Activated gamma-delta T cell (primary cell): ENCODE data around the gene SMAD3.
"Not testable (repeated sequence)": the region's sequence is repeated elsewhere in the genome, so short reads cannot be mapped to it uniquely, and the experiment has no call there.

ENCODE experiments used
- DNase-seq: peaks from one replicate; lab custom pipeline; 2025; lab: John Stamatoyannopoulos, UW

Gene SMAD3

DNA sequence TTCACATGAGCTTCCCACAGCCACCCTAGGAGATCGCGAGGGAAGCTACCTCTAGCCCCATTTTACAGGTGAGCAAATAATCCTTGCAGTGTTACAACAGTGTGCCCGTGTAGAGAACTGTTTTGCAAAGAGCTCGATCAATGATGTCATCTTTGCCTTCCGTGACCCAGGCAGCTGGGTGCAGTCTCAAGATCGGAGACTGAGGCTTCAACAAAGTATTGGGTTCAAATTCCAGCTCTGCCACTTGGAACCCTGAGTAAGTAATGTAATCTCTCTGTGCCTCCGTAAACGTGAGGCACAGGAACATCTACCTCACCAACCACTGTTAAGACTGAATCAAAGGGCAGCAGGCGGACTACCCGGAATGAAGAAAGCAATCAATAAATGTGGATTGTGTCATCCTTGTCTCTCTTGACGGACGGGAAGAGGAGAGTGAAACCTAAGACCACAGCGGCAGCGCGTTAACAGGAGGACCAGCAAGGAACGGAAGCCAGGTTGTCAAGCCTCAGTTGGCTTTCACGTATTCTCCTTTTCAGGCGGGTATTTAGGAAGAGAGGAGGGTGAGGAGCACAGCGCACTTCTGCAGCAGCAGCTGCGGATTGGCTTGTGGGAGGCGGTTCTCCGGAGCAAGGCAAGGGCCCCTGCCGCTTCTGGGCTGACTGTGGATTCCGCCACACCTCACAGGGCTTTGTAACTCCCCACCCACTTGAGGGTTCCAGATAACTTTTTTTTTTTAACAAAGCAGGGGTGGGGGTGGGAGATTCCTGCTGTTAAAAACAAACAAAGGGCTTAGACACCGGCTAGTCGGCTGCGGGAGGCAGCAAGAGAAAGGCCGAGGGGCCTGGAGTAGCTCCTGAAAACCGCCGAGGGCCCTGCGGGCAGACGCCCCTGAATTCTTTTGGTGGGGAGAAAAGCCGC is 1.5 kb upstream of the SMAD3 start:
- DNase-seq, result no peak

DNA sequence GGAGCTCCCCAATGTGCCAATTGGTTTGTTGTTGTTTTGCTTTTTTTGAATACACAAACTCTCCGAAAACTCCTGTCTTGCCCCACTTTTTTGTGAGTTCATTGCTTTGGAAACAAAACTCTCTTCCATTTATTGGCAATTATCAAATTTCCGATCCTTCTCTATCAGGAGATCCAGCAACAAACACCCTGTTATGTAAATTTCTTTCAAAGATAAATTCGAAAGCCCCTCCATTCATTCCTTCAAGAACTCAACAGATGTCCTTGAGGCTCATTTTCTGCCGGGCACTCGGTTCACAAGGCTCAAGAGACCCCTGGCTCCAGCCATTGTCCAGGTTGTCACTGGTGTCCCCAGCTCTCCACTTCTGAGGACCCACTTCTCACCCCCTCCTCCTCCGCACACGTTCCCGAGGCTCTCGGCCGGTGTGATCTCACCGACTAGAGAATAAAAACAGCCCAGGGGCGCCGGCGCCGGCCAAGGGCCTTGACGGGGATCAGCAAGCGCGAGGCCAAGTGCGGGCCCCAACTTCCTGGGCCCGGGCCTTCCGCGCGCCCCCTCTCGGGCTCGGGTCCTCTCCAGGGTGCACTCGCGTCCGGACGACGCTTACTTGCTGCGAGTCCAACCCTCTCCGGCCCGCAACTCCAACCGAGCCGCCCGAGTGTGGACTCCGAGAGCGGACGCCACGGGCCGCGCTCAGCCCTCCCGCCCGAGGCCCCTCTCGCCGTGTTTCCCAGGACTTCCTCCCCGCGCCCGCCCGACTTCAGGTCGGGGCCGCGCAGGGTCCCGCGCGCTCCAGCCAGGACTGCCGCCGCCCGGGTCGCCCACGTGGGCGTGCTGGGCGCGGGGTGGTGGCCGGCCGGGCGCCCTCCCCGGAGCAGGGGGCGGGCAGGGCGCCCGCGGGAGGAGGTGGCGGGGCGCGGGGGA is 533 bp upstream of the SMAD3 start:
- DNase-seq, result no peak

DNA sequence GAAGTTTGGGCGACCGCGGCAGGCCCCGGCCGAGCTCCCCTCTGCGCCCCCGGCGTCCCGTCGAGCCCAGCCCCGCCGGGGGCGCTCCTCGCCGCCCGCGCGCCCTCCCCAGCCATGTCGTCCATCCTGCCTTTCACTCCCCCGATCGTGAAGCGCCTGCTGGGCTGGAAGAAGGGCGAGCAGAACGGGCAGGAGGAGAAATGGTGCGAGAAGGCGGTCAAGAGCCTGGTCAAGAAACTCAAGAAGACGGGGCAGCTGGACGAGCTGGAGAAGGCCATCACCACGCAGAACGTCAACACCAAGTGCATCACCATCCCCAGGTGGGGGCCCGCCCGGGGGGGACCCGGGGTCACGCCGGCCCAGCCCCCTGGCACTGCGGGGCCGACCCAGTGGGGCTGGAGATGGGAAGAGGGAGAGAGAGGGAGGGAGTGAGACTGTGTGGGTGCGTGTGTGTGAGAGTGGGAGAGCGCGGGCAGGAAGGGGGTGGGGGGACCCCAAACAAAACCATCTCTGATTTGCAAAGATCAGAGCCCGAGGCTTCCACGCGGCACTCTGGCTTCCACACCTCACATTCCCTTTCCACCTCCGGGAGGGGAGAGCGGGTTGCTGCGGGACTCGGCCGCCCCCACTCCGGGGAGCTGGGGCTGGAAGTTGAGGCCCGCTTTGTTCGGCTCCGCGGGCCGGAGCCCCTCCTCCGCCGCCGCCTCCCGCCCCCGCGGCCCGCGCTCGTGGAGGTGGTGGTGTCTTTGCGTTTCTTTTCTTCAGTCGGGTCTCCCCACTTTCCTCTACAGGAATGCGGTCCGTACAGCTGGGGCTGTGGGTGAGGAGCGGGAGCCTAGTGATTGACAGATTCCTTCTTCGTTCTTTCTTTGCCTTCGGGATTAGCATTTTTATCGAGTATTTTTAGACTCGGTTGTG is 898 bp downstream of the SMAD3 start:
- DNase-seq, result peak; percentile 19

DNA sequence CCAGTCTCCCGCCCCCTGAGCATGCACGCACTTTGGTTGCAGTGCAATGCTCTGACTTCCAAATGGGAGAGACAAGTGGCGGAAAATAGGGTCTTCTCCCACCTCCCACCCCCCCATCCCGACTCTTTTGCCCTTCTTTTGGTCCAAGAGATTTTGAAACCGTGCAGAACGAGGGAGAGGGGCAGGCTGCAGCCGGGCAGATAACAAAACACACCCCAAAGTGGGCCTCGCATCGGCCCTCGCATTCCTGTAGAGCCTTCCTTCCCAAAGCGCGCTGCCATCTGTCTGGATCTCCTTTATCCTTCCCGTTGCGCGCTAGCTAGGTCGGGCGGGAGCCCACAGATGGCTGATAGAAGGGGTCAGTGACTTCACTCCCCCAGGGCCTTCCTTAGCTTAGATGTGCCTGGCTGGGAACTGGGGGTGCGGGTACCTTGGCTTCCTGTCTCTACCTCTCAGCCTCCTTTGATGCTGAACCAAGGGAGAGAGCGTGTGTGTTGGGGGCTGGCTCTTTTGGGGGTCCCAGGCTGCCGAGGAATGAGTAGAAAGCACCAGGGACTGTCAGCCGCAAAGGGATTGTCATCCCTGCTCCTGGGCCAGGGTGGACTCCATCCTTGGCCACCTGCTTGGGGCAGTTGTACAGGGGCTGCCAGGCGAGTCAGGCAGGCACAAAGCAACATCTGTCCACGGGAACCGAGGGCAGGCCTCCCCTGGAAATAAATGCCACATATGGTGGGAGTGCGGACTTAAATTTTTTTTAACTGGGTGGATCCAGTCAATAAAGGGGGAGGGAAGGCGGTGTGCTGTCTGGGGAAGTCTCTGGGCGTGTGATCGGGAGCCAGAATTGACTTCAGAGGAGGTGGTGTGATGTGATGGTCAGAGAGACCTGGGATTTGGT is 1.8 kb downstream of the SMAD3 start:
- DNase-seq, result no peak

DNA sequence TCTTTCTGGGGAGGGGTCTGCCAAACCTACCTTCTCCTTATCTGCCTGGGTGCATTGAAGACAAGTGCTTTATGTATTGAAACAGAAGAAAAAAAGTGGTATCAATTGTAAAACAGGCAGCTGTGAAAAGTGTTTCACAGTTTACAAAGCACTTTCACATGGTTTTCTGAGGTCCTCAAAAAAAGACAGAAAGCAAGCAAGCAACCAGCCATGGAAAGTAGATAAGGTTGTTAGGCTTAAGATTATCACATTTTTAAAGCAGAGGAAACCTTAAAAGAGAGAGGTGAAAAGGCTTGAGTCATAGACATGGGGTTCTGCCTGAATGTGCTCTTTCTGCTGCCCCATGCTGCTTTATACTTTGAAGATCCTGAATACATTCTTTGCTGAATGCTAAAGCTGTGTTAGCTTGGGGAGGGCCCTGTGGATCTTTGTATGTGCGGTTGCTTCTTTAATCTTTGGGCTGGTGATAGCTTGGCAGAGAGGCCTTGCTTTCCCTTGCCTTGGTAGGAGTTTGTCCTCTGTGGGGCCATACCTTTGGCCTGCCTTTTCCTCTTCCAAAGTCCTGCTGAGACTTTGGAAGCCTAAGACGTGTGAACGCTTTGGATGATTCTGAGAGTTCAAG is 2.6 kb downstream of the SMAD3 start:
- DNase-seq, result no peak

DNA sequence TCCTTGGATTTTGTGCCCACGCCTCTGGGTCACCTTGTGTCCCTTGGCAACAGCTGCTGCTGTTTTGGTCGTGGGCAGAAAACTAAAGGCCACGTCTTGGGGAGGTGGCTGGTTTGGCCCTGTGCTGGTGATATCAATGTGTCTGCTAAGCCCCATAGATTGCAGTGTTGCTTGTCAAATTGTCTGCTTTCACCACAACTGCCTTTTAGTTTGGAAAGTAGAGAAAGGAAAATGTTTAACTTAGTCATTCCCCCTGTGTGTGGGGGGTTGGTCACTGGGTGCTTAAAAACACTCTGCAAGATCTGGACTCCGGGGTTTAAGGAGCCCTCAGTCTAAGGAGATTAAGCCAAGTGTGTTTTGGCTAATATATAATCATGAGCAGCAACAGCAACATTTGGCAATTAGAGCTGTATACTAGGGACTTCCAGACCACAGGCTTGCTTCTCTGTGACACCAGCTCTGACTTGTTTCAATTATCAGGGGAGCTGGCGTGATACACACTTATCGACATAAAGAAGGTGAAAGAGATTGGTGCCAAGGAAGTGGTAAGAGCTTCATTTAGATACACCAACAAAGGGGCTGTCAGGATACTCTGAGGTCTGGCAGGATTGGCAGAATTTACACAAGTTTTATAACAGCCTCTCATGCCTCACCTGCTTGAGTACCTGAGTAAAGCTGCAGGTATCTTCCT is 3.5 kb downstream of the SMAD3 start:
- DNase-seq, result no peak

DNA sequence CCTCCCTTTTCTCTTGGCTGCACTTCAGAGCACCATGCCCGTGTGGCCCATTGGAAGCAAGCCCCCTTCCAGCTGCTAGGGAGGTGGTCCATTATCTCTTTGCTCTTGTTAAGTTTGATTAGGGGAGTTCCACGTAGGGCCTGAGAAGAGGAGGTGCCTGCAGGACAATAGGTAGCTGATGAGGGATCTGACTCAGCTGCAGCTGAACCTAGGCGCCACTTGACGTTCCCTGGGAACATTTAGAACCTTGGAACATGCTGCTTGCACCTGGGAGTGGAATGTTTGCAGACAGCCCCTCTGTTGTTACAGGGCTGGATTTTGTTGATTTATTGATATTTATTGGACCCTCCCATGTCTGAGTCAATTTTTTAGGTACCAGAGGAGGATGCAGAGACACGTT is 4.7 kb downstream of the SMAD3 start:
- DNase-seq, result no peak

DNA sequence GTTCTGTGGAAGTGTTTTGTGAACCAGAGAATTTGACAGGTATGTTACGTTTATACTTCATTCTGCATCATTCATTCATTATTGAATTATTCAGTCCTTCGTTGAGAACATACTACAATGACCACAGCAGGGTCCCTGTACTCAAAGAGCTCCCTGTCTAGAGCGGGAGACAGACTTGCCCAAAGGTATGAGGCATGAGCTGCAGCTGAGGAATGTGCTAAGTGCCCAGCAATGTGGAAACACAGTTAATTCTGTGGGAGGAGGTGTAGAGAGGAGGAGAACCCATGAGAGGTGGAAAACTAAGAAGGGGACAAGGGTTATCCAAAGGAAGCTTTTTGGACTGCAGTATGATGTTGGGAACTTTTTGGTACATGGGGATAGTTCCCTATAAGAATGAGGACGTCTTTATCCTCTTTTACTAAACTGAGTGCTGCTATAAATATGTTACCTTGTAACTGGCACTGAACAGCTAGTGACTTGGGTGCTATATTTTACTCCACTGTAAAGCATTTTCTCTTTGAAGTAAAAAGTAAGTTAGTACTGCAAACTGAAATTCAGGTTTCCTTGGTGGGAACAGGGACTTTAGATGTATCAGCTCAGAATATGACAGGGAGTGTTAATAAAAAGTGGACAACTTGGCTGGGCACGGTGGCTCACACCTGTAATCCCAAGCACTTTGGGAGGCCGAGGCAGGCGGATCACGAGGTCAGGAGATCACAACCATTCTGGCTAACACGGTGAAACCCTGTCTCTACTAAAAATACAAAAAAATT is 5.7 kb downstream of the SMAD3 start:
- no peak for DNase-seq

DNA sequence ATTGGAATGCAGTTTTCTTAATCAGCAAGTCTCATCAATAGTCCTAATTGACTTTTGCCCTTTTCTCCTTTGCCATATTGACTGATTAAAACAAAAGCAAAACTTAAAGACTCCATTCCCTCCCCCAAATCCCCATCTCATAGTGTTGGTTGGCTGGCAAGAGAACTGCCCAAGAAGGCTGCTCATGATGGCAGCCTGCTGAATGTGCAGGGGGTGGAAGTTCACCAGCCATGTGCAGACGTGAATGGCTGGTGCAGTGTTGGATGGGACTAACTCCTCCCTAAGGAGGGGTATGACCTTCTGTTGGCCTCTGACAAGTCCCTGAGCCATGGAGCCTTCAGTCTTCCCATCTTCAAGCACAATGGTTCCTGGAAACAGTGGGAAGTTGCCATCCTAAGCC is 7.0 kb downstream of the SMAD3 start:
- DNase-seq, result no peak

DNA sequence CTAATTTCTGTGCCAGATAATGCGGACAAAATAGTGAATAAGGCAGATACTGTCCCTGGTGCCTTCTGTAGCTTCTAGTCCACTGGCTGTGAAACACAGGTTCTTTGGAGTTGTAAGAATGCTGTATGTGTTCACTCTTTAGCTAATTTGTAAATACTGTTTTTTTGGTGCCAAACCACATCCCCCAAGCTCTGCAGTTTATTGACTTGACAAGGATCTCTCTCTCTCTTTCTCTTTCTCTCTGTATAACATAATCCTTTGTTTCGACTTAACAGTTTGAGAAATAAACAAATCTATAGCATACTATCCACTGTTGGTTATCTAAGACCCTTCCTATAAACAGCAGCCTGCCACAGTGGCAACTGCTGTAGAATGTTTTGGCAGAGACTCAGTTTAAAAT is 7.6 kb downstream of the SMAD3 start:
- DNase-seq, result no peak

DNA sequence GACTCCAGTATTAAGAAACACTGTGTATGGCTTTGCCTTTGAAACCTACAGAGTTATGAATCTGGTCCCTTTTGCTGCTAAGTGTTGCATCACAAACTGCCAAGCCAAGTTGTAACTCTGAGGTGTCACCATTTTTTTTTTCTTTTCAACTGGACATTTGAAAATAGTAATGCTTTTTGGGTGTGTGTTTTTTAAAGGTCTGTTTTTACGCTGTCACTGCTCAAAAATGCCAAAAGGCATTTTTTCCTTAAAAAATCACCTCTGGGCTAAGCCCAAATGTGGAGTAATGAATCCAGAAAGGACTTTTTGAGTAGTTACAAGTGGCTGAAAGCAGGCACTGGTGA is 9.5 kb downstream of the SMAD3 start:
- no peak for DNase-seq

DNA sequence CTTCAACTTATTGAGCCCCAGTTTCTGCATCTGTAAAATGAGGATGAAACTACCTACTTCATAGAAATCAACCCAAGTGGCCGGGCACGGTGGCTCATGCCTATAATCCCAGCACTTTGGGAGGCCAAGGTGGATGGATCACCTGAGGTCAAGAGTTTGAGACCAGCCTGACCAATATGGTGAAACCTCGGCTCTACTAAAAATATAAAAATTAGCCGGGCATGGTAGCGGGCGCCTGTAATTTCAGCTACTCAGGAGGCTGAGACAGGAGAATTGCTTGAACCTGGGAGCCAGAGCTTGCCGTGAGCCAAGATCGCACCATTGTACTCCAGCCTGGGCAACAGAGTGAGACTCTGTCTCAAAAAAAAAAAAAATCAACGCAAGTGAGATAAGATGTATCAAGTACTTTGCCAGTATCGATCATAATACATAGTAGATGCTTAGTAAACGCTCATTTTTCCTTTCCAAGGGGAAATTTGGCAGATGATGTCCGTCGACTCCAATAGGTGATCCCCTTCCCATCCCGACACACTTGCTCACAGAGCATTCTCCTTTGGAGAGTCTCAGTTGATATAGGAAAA is 10.2 kb downstream of the SMAD3 start:
- not testable (repeated sequence) for DNase-seq

DNA sequence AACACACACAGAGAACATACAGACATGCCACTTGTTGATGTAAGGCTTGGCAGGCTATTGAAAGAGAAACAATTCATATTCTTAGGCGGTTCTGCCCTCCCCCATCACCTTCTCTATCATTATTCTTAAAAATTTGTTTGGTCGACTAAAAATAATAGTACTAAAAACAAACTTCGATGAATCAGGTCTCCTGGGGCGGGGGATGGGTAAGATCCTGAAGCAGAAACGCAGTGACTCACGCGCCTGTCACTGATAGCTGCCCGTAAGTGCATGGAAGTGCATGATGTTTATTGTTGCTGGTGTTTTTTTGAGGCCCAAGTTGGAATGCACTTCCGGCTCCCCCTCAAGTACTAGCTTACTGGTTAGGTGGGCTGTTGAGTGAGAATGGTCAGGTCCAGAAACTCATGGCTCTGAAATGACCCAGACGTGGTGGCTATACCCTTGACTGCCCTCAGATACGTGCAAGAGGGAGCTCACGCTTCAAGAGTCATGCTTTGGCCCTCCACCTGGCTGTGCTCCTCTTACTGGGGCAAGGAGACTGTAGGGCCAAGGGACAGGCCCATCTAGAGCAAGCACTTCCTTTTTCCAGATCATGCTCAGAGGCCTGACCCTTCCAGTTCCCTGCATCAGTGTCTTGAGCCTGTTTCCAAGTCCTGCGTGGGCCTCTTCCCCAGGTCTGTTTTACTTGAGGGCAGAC is 10.9 kb downstream of the SMAD3 start:
- DNase-seq, result no peak

DNA sequence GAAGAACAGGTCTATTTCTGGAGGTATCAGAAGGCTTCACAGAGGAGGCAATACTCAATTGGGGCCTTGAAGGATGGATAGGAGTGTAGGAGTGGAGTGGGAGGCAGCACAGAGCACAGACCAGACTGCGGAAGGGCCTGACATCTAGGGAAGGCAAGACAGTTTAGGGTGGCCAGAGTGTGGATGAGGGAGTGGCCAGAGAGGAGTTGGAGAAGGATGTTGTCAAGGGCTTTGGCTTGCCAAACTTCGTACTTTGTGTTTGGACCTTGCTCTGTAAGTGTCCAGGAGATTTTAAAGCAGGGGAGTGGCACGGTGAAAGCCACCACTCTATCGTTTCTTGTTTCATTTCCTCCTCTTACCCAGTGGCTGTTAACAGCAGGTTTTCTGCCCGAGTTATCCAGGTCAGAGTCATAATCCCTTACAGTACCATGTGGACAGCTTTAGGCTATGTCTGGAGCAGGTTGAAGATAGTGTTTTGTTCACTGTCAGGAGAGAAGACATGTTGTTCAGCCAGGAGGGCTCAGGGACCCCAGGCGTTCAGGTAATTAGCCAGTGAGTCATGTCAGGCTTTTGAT is 12.3 kb downstream of the SMAD3 start:
- no peak for DNase-seq

DNA sequence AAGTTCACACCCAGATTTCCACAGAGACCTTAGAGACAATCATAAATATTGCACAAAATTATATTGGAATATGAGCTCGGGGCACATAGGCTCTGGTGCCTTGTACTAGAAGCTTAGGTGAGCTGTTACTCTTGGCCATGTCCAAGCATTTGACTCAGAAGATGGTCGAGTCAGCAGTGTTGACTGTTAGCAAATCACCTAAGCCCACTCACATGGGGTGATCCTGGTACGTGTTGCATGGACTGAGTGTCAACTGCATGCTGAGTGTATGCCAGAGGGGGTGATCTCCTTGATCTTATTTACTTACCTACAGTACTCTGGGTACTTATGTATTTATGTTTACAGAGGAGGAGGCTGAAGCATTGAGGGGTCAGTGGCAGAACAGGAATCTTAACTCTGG is 14.0 kb downstream of the SMAD3 start:
- DNase-seq, result no peak

DNA sequence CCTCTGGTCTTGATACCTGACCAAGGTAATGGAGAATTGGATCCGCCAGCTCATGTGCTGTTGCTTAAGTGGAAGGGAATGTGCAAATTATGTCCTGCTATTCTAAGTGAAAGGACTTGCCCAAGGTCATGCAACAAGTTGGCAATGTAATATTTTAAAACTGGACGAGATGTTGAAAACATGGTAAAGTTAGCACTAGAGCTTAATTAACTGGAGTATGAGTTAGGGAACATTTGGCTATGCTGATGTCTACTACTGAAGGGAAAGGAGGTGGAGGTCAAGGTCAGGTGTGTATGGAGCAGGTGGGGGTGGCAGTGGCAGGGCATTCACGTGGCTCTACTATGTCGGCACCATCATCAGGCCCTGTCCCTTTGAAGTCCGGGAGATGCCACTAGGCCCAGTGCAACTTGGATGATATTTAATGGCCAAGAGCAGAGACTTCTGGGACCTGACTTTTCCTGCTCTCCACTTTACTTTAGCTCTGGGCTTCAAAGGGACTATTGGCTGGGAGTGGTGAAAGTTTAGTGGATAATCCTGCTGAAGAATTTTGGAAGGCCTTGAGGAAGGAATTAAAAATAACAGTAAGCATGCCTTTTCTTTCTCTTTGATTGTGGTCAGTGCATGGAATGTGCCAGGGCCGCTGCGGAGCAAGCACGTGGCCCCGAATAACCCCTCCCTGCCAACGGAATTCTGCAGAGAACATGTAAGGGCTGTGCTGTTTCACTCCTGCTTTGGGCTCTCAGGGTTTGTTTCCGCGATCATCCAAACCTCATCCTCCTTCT is 14.9 kb downstream of the SMAD3 start:
- no peak for DNase-seq

DNA sequence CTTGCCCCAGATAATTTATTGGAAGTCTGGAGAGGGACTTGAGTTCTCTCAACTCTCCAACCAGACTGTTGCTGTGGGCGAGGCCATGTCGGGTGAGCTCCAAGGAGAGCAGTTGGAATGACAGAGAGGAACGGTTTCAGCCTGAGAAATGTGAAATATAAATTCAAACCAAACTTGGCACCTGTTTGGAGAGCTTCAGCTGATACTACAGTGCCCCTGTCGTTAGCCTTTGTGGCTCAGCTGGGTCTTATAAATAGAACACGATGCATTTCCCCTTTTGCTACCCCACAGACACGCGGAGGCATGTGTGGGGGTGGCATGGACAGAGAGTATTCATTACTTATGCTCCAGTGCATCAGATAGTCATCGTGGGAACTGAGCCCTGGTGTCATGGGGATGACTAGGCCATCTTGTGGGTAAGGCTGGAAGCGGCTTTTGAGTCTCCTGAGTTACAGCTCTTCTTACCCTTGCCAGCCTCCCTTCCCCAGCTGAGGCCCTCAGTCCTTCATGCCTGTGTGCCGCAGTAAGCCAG is 15.6 kb downstream of the SMAD3 start:
- no peak for DNase-seq
